Measurements from ENCODE around the gene MRPL4. TPM values are rescaled to one million over a fixed set of nuclear protein-coding genes. Genes with fewer than 3 reads are reported as not detected.

Gene MRPL4
- total and polyA plus RNA-seq, 2 of the 13 experiments (the other 11 are each of a cell fraction or from before 2014, with no cell fraction given) = 40.6 to 42.5 TPM

GRCh38 chr19:10283301-10284064, 31.5 kb downstream of the MRPL4 start:
- no peak for DNase-seq (ENCODE audit: low spot score)
- Histone ChIP-seq H2AFZ (ENCODE audit: low read length) (no peak overlapping the region), H3K9me3 (ENCODE audit: low read length) (no peaks in the 10 kb centered on the region), H3K27me3 (ENCODE audit: control insufficient read depth in 1 of 2, insufficient read depth in 2 of 2, low read length in 2 of 2) (no peaks in the 10 kb centered on the region), H3K36me3 (replicated peaks in 1 of 2; ENCODE audit: control insufficient read depth in 1 of 2, insufficient read depth in 2 of 2, low read length in 2 of 2) (peaks cover 24 to 38% of the 10 kb centered on the region in 2 experiments), H3K79me2 (ENCODE audit: insufficient read depth, low read length) (no peaks in the 10 kb centered on the region), H3K4me2 (ENCODE audit: low read depth, low read length) (no peak overlapping the region), H3K4me3 (replicated peaks in 1 of 3; ENCODE audit: insufficient read depth in 1 of 3, low read depth in 2 of 3, low read length in 3 of 3) (no peak overlapping the region), H4K20me1 (ENCODE audit: insufficient read depth, low read length) (peaks cover 9% of the 10 kb centered on the region; the same call in 1 of the 2 replicates), H3K9ac (ENCODE audit: insufficient read depth, low read depth, low read length) (no peak overlapping the region), H3K27ac (ENCODE audit: extremely low read length, insufficient read depth, low read length) (no peak overlapping the region), H3K4me1 (ENCODE audit: insufficient read depth, low read length) (peaks cover 36% of the 10 kb centered on the region)
- intact Hi-C loops (cut with micrococcal nuclease; ENCODE audit: unreplicated experiment) = no loop called here
- BruUV-seq (replicated peaks) = no TSS peak
- ChIA-PET POLR2A (interaction anchor here (2.1 kb wide), 1 partner anchor 12 kb away, joined by 9 read pairs; the partner anchor contains the start of gene ICAM1), CTCF (ENCODE audit: low intra/inter-chr PET ratio, low total read pairs) (no interaction called here)
- in situ Hi-C loops (cut with HindIII; ENCODE audit: extremely low pct_ligation_motif_present, low pct_unique_long_range_greater_than_20kb) = no loop called here
- no peak for FAIRE-seq
- ATAC-seq = no peak
- TF ChIP-seq NPAS2 (CRISPR knock-in tag; IDR thresholded peaks at IDR 0.05; ENCODE audit: borderline replicate concordance) (no peak), DPF2 (CRISPR knock-in tag; IDR thresholded peaks at IDR 0.05; ENCODE audit: borderline replicate concordance, low read depth) (no peak), AGO1 (IDR thresholded peaks at IDR 0.05; ENCODE audit: low read depth, low read length, poor library complexity, severe bottlenecking) (peak; percentile 21), NAIF1 (CRISPR knock-in tag; IDR thresholded peaks at IDR 0.05; ENCODE audit: borderline replicate concordance) (no peak), ZNF496 (CRISPR knock-in tag; IDR thresholded peaks at IDR 0.05; ENCODE audit: insufficient replicate concordance) (no peak), ZNF780A (CRISPR knock-in tag; IDR thresholded peaks at IDR 0.05) (no peak), RBFOX2 (IDR thresholded peaks at IDR 0.05; ENCODE audit: low read depth, low read length) (peak; percentile 66), MBD4 (IDR thresholded peaks at IDR 0.05; ENCODE audit: borderline replicate concordance, low read length) (no peak), AGO2 (optimal IDR thresholded peaks at IDR 0.05; ENCODE audit: low read depth, low read length) (peak; percentile 34)
- WGBS (ENCODE audit: low lambda C conversion rate) = 96% methylated on average over 17 of the region's 23 CpGs

All from HepG2 (cell line).